ENCODE data around the gene ODC1.
"Not testable (repeated sequence)": the region's sequence is repeated elsewhere in the genome, so short reads cannot be mapped to it uniquely, and the experiment has no call there.

Gene ODC1

GRCh38 chr2:10478298-10478625 lies 30.1 kb upstream of the ODC1 start:
- DNase-seq (ENCODE audit: low spot score): no peak

DNA sequence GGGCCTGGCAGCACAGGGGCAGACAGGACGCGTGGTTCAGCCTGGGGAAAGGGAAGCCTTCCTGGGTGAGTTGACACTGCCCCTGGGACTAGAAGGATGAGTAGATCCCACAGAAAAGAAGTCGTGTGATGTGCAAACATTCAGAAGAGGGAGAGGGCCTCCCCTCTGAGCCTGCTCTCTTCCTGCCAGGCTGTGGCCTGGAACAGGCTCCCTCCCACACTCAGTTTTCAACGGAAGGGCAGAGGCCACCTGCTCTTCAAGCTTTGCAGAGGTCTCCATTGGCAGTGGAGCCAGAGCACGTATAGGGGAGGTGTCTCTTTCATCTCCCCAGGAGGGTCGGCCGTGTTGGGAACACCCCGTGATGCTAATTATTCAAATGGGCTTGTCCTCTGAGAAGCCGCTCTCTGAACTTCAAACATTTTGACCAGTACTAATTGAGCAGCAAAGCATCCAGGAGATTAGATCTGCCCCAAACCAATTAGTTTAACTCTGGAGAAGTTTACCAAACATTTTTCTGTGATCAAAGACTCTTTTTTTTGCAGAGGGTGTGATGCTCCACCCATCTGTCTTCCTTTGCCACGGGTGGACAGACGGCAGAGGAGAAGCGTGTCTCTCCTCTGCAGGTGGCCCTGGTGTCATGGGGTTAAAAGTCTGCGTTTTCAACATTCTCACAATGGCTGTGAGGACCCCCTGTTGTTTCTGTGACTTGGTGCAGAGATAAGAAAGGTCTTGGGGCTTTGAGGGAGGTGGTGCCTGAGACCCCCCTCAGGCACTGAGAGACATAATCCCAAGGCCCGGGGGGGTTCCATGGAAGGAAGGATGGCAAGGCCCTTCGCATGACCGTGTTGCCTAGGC lies 29.5 kb upstream of the ODC1 start:
- no peak for DNase-seq (ENCODE audit: low spot score)

DNA sequence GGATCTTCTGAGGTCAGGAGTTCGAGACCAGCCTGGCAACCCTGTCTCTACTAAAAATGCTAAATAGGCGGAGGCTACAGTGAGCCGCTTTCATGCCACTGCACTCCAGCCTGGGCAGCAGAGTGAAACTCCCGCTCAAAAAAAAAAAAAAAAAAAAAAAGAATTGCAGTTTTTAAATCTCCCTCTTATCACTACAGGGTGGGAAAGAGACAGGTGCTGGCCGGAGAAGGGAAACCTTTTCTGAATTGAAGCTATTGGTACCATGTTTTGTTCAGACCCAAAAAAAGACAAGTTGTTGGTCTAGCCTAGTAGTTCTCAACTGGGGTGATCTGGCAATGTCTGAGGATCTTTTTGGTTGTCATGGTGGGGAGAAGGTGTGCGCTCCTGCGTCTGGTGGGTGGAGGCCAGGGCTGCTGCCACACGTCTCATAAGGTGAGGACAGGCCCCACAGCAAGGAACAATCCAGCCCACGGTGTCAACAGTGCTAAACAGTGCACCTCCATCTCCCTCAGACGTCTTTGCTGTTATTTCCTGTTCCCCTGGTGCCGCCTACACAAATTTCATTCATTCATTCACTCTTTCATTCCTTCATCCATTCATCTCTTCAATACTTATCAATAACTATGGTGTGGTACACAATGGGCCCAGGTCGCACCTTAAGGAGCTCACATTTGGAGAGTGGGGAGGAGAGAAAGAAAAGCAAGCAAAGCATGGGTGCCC lies 28.8 kb upstream of the ODC1 start:
- DNase-seq (ENCODE audit: low spot score): no peak

- no peak for DNase-seq (ENCODE audit: low spot score)
Measured at GRCh38 chr2:10475811-10476660, 27.9 kb upstream of the ODC1 start.

- no peak for DNase-seq (ENCODE audit: low spot score)
Measured at GRCh38 chr2:10475221-10475722, 27.1 kb upstream of the ODC1 start.

DNA sequence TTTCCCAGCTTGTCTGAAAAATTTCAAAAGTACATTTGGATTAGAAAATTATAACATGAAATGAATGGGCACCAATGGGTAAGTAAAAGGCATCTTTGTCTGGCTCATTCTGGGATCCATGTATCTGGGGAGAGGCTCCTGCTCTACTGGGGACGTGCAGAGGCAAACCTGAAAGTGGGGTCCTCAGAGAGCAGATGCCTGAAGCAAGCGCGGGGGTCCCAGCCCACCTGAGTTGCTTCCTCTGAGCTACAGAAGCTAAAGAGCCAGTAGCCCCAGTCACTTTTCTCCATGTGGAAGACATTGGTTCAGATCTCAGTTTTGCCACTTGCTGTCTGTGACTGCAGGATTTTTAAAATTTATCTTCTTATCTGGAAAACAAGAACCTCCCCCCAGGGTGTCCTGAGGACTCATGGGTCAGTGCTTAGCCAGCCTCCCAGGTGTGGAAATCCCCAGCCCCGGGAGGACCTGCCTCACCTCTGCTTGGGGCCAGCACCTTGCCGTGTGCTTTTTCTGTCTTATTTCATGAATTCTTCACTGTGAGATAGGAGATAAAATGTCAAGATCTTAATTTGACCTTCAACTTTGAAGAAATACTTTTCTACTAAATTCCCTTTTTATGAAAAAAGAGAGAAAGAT lies 25.1 kb upstream of the ODC1 start:
- no peak for DNase-seq (ENCODE audit: low spot score)

- DNase-seq (ENCODE audit: low spot score): no peak
Measured at GRCh38 chr2:10471955-10472354, 23.8 kb upstream of the ODC1 start.

- no peak for DNase-seq (ENCODE audit: low spot score)
Measured at GRCh38 chr2:10471046-10471571, 23.0 kb upstream of the ODC1 start.

DNA sequence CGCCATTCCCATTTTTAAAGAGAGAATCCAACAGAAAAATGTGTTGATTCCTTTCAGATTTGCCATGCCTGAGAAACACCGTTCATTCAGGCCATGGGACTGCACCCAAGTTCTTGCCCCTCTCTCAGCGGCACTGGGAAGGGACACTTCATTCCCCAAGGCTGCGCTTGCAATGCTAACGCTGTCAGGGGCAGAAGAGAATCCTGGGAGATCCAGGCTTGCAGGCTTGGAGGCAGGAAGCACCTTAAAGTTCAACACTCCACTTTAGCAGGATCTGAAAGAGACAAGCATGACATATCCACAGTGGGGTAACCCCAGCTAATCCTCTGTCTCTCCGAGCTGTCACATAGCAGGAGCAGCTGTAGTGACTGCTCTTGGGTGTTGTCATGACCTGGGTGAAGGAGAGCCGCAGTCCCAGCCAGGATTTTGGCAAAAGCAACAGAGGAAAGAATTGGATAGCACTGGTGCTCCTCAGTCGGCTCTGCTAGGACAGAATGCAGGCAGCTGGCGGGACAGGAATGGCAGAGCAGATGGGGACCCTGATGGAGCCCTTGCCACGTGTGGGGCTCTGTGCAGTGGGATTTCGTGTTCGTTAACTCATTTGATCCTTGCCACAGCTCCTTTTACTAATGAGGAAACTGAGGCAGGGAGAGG lies 22.0 kb upstream of the ODC1 start:
- DNase-seq (ENCODE audit: low spot score): no peak

DNA sequence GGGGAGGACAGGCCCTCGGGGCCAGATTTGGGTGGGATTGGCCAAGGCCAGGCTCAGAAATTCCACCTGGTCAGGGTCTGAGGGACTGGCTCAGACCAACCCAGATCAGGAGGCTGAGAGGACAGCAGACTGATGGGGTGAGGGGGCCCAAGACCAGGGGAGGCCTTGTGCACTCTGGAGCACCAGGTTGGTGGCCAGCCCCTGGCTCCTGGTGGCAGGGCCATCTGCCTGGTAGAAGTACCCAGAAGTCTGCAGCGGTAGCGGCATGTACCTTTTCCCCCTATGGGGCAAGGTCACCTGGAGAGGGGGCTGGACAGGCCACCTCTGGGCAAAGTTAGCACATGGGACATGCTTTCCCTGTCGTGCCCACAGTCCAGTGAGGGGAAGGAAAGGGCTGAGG lies 21.2 kb upstream of the ODC1 start:
- DNase-seq (ENCODE audit: low spot score): no peak

DNA sequence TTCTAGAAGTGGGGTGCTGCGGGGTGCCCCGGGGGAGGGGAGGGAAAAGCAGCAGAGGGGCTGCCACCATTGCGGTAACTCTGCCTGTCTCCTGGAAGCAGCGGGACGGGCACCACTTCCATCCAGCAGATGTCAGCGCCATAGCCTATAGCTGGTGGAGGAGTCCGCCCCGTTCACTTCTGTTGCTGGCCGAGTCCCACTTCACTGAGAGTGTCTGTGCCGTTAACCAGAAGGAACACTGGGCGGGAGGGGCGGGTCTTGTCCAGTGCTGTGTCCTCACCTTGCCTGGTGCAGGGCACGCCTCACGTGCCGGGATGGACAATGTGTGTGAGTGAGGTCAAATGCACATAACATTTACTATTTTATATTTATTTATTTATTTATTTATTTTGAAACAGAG lies 19.3 kb upstream of the ODC1 start:
- no peak for DNase-seq (ENCODE audit: low spot score)

DNA sequence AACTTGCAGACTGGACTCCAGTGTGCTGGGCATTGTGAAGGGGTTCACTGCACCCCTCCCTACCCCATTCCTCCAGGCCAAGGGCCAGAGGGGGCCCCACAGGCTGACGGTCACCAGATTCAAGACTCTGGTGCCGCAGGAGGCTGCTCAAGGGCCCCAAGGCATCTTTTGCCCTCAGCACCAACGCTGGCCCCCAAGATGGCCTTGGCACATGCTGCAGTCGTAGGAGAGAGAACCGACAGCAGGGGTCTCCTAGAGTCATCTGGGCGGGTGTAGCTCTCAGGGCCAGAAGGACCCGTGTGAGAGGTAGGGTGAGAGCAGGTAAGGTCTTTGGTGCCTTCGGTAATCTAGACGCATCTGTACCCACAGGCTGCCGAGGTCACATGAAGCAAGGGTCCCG lies 18.7 kb upstream of the ODC1 start:
- DNase-seq (ENCODE audit: low spot score): no peak

DNA sequence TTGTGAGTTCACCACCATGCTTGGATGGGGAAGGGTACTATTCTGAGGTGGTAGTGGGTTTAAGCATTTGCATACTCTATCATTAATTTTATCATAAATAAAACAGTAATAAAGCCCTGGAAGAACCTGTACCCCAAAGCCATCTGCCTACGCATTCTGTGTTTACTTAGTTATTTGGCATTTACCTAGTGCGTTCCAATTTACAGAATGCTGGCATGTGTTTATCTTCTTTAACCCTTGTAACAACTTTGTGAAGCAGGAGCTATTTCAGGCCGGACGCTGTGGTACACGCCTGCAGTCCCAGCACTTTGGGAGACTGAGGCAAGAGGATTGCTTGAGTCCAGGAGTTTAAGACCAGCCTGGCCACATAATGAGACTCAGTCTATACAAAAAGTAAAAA lies 17.8 kb upstream of the ODC1 start:
- no peak for DNase-seq (ENCODE audit: low spot score)

- no peak for DNase-seq (ENCODE audit: low spot score)
Measured at GRCh38 chr2:10462178-10463083, 14.3 kb upstream of the ODC1 start.

DNA sequence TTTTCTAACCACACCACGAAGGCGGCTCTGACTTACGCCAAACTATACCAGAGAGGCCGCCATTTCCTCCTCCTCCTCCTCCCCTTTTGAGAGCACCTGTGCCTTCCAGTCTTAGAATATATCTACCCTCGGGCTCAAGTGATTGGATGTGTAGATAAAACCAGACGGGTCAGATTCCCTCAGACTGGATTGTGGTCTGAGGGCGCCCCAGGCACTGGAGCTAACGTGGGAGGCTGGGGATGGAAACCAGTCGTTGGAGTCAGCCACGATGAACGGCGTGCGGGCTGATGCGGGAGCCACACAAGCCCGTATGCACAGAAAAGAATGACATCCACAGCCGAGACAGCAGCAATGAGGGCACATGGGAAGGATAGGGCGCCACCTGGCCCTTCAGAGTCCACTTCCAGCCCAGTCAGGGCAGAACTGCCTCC lies 12.3 kb upstream of the ODC1 start:
- no peak for DNase-seq (ENCODE audit: low spot score)

- no peak for DNase-seq (ENCODE audit: low spot score)
Measured at GRCh38 chr2:10457846-10458598, 9.9 kb upstream of the ODC1 start.

DNA sequence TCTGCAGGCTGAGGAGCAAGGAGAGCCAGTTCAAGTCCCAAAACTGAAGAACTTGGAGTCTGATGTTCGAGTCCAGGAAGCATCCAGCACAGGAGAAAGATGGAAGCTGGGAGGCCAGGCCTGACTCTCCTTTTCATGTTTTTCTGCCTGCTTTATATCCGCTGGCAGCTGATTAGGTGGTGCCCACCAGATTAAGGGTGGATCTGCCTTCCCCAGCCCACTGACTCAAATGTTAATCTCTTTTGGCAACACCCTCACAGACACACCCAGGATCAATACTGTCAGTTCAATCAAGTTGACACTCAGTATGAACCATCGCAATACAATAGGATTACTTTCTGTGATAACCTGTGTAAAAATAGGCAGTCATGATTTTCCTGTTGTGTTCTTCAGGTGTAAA lies 9.1 kb upstream of the ODC1 start:
- not testable (repeated sequence) for DNase-seq (ENCODE audit: low spot score)

GRCh38 chr2:10454505-10454904 lies 6.4 kb upstream of the ODC1 start:
- DNase-seq (ENCODE audit: low spot score): no peak

GRCh38 chr2:10453905-10454298 lies 5.8 kb upstream of the ODC1 start:
- DNase-seq (ENCODE audit: low spot score): no peak
